GM21381 (cell line): ENCODE data around the gene TM4SF4.

ENCODE experiments used
- ATAC-seq: cut with Tn5 transposase; IDR thresholded peaks from one replicate; pipeline ENCODE4 v1.9.1; 2021; ENCODE audit warnings: mild to moderate bottlenecking, moderate library complexity; ENCODE audit not compliant: unreplicated experiment

Gene TM4SF4

GRCh38 chr3:149454746-149455145 lies 19.8 kb upstream of the TM4SF4 start:
- no peak for ATAC-seq

GRCh38 chr3:149455366-149455765 lies 19.1 kb upstream of the TM4SF4 start:
- ATAC-seq, result no peak

- ATAC-seq, result no peak
Observed at GRCh38 chr3:149455989-149456388, 18.5 kb upstream of the TM4SF4 start.

DNA sequence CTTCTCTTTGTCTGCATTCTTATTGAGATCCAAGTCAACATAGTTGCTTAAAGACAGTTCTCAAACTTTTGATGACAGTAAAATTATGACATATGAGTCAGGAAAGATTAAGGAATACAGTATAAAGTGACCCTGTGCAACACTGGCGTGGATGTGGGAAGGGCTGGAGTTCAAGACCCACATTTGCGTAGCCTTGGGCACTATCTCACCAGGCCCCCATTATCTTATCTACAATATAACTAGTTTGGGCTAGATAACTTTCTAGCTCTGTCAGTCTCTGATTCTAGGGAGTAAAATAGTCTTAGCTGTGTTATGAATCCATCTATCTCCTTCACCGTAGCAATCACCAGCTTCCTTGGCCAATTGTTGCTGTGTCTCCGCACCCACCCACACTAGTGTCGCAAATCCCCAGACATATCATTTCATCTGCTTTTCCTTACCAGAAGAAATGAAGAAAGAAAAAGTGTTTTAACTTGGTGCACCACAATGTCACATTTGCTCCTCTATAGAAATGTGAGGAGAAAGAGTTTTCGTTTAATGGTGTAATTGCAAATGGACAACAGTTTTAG lies 14.9 kb upstream of the TM4SF4 start:
- no peak for ATAC-seq

DNA sequence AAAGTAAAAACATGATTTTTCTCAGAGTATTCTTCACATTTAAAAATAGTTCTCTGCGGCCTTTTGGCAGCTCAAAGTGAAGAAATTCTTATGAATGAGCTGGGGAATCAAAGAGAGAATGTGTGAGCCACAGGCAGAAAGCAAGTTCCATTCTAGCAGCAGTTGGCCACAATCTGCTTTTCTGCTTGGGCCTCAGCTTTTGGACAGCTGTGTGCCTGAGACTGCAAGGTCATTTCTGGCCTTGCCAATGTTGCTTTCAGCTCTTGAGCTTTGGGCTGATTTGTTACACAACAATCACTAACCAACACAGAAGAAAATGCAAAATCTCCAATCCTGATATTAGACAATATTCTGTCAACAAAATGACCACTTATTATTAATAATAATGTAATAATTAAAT lies 14.4 kb upstream of the TM4SF4 start:
- ATAC-seq, result no peak

DNA sequence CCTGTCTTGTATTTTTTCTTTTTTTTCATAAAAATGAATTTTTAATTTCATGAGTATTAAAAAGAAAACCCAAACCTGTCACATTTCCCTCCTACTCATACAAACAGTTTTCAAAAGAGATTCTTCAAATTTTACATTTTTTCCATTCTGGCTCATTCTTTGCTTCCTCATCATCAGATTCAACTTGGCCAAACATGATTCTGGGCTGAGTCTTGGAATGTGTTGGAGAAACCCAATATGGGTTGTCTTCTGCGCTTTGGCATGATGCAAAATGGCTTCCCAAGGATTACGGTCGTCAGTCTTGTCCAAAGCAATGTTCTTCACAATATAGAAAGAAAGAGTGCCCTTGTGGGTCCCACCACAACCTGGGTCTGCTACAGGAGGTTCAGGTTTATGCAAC lies 12.4 kb upstream of the TM4SF4 start:
- ATAC-seq, result no peak

GRCh38 chr3:149462581-149463011 lies 11.9 kb upstream of the TM4SF4 start:
- ATAC-seq, result no peak

GRCh38 chr3:149463921-149464320 lies 10.6 kb upstream of the TM4SF4 start:
- no peak for ATAC-seq

GRCh38 chr3:149464542-149465328 lies 9.8 kb upstream of the TM4SF4 start:
- no peak for ATAC-seq

GRCh38 chr3:149465351-149465883 lies 9.1 kb upstream of the TM4SF4 start:
- ATAC-seq, result no peak

DNA sequence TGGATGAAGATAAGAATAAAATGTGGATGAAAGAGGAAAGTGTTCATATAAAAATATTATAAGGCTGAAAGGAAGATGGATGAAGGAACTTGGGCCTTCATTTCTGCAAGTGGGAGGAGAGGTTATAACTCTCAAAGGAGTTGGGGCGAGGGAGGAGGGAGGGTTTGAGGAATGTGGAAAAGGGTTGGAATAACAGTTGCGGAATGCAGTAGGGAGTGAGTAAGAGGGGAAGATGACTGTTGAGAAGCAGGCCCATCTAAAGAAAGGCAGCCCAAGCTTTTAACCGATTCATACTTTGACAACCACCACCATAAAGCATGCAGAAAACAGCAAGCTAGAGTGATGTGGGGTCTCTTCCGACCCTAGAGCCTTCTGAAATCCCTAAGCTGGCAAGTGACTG lies 8.3 kb upstream of the TM4SF4 start:
- no peak for ATAC-seq

DNA sequence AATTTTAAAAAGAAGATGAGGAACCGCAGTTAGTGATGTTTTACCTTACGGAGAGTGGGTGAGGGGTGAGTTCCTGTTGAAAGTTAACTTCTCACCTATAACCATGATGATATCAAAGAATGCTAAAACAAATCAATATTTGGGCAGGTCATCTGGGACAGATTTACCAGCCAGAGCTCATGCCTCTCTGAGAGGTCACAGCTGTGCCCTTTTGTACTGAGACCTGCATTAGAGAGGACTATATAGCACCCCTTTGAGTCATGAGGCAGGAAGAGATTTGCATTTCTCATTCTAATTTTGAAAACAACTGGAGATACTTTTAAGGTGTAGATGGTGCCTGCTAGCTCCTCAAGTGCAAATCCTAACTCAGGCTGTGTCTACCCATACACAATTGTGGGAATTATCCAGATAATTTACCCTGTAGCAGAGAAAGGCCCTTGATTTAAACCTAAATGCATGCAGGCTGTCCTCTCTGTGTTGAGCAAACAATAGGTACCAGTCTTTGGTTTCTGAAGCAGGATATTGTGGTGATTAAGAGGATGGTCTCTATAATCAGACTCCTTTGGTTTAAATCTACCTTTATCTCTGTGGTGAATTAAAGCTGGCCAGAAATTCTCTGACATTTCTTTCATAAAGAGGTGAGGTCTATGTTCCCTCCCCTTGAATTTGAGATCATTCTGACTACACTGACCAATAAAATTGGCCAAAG lies 5.8 kb upstream of the TM4SF4 start:
- peak; percentile 88 for ATAC-seq

GRCh38 chr3:149470381-149470780 lies 4.1 kb upstream of the TM4SF4 start:
- no peak for ATAC-seq

DNA sequence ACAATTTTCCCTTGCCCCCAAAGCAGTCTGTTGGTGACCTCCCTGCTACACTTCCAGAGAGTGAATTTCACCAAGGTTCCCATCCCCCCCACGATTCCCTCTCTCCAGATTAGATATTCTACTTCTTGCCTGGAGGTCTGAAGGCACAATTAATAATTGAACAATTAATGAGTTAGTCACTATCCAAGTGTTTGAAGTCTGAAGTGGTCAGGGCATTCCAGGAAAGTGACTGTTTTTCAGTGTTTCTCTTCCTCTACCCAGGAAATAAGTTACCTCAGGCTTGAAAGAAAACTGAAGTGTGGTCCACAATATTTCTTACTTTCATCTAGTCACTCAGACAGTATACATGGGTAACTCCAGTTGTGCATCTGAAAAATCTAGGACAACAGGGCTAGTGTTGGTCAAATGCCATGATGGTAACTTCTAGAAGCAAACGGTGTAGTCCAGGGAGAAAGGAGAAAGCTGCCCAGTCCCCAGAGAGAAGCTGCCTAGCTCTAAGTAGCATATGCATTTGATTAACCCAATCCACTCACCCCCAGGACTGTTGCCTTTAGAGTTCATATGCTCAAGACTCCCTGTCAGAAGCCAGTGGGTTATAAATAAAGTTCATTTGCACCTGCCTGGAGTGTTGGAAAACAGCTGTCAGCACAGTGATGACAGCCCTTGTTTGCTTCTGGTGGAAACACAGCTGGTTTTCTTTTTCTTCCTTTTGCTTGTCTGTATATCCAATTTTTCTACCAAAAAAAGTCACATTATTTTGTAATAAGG lies 2.3 kb upstream of the TM4SF4 start:
- no peak for ATAC-seq

- no peak for ATAC-seq
Observed at GRCh38 chr3:149473357-149474249, 894 bp upstream of the TM4SF4 start.

DNA sequence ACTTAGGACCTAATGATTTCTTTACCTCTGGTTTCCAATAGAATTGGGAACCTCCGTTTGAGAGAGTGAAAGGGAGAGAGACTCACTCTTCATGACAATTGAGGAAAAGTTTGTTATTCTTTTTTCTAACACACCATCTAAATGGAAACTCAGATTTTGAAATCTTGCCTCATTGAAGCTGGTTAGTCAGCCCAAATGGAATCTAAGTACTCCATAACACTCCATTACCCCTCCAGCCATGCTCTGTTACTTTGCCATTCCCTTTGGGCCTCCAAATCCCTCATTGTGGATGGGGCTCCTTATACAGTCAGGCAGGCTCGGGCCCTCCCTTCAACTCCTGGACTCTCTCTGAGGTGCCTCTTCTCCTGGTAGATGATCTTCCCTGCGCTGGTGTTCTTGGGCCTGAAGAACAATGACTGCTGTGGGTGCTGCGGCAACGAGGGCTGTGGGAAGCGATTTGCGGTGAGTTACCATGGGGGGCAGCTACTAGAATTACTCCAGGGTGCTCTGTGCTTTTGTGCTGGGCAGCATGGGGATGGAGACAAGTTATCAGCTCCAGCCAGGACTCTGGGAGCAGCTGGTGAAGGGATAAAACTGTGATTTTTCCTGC lies 1.1 kb downstream of the TM4SF4 start:
- no peak for ATAC-seq

- ATAC-seq, result no peak
Observed at GRCh38 chr3:149476225-149476624, 1.7 kb downstream of the TM4SF4 start.

GRCh38 chr3:149479621-149480325 lies 5.3 kb downstream of the TM4SF4 start:
- ATAC-seq, result no peak
